Bronchial epithelial cell (primary cell): ENCODE measurements around the gene TRIP4. TPM values are rescaled to one million over a fixed set of nuclear protein-coding genes. Genes with fewer than 3 reads are reported as not detected.

ENCODE experiments used
- DNase-seq: peaks from one replicate; pipeline ENCODE4 v3.0.0-alpha.2; 2010; ENCODE audit warnings: low read depth
- FAIRE-seq: peaks from 2 replicates; lab custom pipeline; 2011; peaks lifted over from hg19 to GRCh38; lab: Jason Lieb, UNC
- H3K27me3 ChIP-seq: 2 replicates; pipeline ENCODE4 v1.5.1; 2011; ENCODE audit warnings: low read length; ENCODE audit not compliant: control insufficient read depth, insufficient read depth
- H3K36me3 ChIP-seq: 2 replicates; pipeline ENCODE4 v1.5.1; 2011; ENCODE audit warnings: low read length; ENCODE audit not compliant: control insufficient read depth, insufficient read depth
- H3K4me3 ChIP-seq: 2 replicates; pipeline ENCODE4 v1.5.1; 2011; ENCODE audit warnings: mild to moderate bottlenecking, low read depth, low read length, control low read depth
- CTCF ChIP-seq: IDR thresholded peaks from 2 replicates; pipeline ENCODE4 v1.5.1; 2011; ENCODE audit warnings: mild to moderate bottlenecking, moderate library complexity, low read length, control low read depth, inconsistent platforms; ENCODE audit not compliant: insufficient read depth, severe bottlenecking
- total RNA-seq: library from RNA; depleted of rRNA; stranded (reverse); fragments of >200 nt; gene quantifications from 2 replicates; pipeline ENCODE4 v1.2.1, GENCODE V29; 2014

Gene TRIP4
- total RNA-seq, 1 donor from 2014 or later, result 8.2 TPM

GRCh38 chr15:64348455-64348854, 39.2 kb upstream of the TRIP4 start:
- Histone ChIP-seq H3K27me3 (no peaks in the 10 kb centered on the region), H3K36me3 (peaks cover 2% of the 10 kb centered on the region), H3K4me3 (no peak overlapping the region)
- TF ChIP-seq CTCF, result no peak
- FAIRE-seq, result no peak
- no peak for DNase-seq

- FAIRE-seq (no peak), DNase-seq (no peak)
- Histone ChIP-seq H3K36me3 (peaks cover 2% of the 10 kb centered on the region), H3K27me3 (no peaks in the 10 kb centered on the region), H3K4me3 (no peak overlapping the region)
- TF ChIP-seq CTCF, result no peak
Observed at GRCh38 chr15:64349375-64349774, 38.3 kb upstream of the TRIP4 start.

GRCh38 chr15:64351265-64351664, 36.4 kb upstream of the TRIP4 start:
- FAIRE-seq, result no peak

GRCh38 chr15:64354688-64355344, 32.8 kb upstream of the TRIP4 start:
- TF ChIP-seq CTCF, result no peak
- Histone ChIP-seq H3K4me3 (peak overlapping the region; percentile 72), H3K27me3 (no peaks in the 10 kb centered on the region), H3K36me3 (no peaks in the 10 kb centered on the region)
- DNase-seq, result peak; percentile 63
- no peak for FAIRE-seq

More at GRCh38 chr15:64351265-64351664, 36.4 kb upstream of the TRIP4 start:
- no peak overlapping the region for H3K4me3 ChIP-seq
- TF ChIP-seq CTCF, result no peak
- peaks cover 2% of the 10 kb centered on the region for H3K36me3 ChIP-seq
- no peak for DNase-seq
- H3K27me3 ChIP-seq, result no peaks in the 10 kb centered on the region

GRCh38 chr15:64355348-64355943, 32.2 kb upstream of the TRIP4 start:
- FAIRE-seq, result no peak
- Histone ChIP-seq H3K27me3 (no peaks in the 10 kb centered on the region), H3K36me3 (no peaks in the 10 kb centered on the region), H3K4me3 (peak overlapping the region; percentile 72)
- no peak for TF ChIP-seq CTCF
- no peak for DNase-seq
